Cerebellar nuclear complex (tissue), 1 donor: ENCODE results near the gene TBL1X.
A peak's percentile ranks its signal among the peaks of the same experiment; 100 is the strongest.

Experiments used
- DNase-seq, 2 experiments: peaks; one replicate each; lab custom pipeline; 2025; lab: John Stamatoyannopoulos, UW

TBL1X gene

DNA sequence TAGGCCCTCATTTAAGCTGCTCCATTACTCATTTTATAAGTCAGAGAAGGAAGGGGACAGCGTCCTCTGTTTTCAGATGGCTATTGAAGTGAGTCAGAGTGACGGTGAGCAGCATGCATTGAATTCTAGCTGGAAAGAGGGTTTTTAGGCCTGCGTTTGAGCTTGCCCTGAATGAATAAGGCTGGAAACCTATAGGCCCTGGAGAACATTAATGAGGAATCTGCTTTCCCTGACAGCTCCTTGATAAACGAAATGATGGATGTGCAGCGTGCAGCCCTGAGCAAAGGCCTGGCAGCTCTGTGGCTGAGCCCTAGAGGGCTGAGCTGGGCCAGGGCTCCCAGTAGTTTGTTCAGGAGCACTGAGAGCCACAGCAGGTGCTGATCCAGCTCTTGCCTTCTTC lies 33.4 kb downstream of the TBL1X start:
- no peak for DNase-seq

- no peak for DNase-seq
Measured at GRCh38 chrX:9500584-9500983, 35.7 kb downstream of the TBL1X start.

- no peak for DNase-seq
Measured at GRCh38 chrX:9501362-9501761, 36.5 kb downstream of the TBL1X start.

DNA sequence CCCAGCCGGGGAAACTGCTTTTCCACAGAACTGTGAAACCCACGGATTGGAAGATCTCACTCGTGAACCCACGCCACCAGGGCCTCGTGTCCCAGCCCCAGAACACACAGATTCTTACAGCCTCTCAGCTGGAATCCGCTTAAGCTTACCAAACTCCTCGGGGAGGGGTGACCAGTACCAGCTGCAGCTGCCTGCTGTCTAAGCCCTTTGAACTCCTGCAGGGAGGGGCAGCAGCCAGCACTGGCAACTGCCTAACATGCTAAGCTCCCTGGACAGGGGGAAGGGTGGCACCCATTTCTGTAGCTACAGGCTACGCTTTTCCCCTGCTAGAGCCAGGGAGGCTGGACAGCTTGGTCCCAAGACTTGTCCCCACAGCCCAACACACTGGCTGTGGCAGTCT lies 38.4 kb downstream of the TBL1X start:
- DNase-seq, result no peak

DNA sequence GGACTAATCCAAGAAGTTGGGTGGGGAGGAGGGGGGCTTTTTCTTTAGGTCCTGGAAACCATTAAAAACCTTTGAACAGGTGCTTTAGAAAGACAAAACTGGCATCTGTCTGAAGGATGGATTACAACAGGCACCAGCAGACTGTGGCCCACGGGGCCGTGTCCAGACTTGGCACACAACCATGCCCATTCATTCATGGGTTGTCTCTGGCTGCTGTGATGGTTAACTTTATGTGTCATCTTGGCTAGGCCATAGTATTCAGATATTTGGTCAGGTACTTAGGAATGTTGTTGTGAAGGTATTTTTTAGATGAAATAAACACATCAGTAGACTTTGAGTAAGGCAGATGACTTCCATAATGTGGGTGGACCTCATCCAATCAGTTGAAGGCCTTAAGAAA lies 45.5 kb downstream of the TBL1X start:
- DNase-seq, result no peak

DNA sequence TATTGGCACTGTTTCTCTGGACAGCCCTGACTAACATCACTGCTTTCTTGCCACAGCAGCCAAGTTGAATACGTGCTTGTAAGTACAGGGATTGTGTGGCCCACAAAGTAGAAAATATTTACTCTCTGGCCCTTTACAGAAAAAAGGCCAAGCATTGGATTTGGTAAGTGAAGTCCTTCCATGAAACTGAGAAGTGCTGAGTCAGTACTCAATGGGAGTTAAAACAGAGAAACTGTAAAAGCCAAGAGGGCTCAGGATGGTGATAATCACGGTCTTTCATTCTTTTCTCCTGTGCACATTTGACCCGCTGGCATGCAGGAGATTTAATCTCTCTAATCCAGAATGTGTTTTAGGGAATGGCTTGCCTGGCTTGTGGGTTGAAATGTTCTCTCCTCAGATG lies 46.1 kb downstream of the TBL1X start:
- no peak for DNase-seq

- DNase-seq, result no peak
Measured at GRCh38 chrX:9515489-9515888, 50.6 kb downstream of the TBL1X start.

- DNase-seq, result no peak
Measured at GRCh38 chrX:9515973-9516538, 51.2 kb downstream of the TBL1X start.

DNA sequence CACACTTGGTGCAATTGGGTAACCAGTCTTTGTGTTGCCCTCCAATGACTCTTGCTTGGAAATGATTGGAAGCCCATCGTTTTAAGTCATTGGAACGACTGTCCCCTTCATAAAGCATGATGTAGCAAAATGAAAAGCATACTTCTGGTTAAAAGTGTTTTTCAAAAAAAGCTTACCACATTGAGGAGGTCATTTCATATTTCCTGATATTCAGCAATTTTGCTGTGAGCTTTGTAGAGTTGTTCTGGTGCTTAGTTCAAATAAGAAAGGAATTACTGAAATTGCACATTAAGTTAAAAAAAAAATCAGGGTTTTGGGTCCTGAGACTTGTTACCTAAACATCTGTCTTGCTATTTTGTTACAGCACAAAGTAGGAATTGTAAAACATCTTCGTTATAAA lies 51.8 kb downstream of the TBL1X start:
- DNase-seq, result no peak

GRCh38 chrX:9518051-9518450 lies 53.2 kb downstream of the TBL1X start:
- DNase-seq, result no peak

DNA sequence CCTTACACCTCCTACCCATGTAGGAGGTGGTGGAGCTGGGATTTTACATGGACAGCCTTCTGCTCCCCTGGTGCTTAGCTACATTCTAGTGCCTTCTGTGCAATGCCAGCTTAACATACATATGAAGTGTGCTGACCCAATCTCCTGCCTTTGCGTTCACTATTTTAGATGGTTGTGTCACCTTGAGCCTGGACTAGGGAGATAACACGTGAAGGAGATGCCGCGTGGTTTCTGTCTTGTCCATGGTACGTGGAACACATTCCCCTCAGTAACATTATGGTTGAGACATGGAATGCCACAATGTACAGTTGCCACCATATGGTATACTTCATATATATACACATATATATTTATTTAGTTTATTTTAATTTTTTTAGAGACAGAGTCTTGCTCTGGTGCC lies 54.0 kb downstream of the TBL1X start:
- DNase-seq, result no peak

DNA sequence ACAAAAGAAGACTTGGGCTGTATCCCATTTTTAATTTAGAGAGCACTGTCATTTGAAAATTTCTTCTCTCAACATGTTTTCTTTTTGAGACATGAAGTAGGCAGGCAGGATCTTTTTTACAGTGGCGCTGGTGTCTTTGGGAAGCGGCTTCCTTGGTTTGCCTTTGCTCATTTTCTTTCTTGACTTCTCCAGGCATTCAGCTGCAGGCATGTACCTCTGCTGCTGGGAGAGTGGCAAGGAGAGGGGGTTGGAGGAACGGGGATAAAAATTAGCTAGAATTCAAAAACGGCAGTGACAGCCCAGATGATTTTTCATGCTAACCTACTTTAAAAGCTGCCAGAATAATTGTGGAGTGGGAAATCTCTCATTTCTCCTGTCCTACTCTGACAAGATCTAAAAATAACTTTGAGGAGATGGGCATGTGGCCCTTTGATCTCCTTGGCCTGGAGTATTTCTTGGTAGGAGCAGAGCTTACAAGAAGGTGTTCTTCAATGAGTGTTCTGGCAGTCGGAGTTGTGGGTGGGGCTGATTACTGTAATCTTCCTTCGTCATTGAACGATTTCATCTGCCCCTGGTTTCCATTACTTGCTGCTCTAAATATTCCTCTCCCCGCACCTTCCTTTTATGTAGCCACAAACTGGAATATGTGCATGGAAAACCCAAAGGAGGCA lies 54.8 kb downstream of the TBL1X start:
- DNase-seq, result no peak

GRCh38 chrX:9520217-9520590 lies 55.3 kb downstream of the TBL1X start:
- DNase-seq, result no peak

DNA sequence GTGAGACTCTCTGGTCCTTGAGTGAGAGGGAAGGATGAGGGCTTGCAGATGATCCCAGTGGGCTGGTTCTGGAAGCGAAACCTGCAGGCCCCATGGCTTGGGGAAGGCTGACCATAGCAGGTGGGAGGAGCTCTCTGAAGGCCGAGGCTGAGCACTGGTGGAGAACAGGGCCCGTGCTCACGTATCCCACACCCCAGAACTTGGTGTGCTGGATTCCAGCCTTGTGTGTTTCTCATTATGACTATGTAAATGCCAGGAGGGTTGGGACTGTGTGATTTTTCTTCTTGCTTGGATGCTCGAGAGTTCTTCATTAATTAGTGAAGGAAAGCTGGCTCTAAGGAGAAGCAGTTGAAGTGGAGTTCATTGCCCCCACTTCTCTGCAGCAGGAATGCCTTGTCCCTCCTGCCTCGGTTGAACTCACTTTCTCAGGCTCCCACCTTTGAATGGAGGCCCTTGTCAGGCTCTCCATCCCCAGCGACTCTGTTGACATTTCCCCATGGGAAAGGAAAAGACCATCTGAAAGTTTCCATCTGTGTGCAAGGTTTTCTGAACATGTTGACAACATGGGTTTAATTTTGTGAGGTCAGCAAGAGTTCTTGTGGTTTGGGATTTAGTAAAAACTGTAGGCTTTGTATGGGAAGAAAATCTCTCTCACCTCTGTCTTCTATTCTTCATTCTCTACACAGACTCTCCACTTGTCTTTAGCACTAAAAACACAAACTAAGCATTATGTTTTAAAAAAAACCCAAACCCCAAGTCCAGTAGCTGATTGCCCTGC lies 57.7 kb downstream of the TBL1X start:
- DNase-seq, result no peak

- DNase-seq, result no peak
Measured at GRCh38 chrX:9525511-9526248, 60.8 kb downstream of the TBL1X start.

DNA sequence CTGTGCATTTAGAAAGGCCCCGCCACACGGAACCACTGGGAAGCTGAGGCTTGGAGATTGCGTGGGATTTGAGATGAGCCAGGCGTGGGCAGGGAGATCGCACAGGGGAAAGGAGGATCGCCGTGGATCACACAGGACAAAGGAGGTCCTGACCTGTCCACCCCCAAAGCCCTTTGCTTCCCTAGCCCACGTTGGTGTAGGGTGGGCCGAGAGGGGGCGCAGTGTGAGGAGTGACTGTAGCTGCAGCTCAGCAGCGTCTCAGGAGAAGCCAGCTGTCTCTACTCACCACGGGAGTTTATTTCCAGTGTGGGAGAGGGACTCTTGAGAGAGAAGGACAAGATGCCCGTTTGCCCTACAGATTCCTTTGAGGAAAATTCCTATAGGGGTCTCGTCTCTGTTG lies 62.1 kb downstream of the TBL1X start:
- DNase-seq, result no peak

DNA sequence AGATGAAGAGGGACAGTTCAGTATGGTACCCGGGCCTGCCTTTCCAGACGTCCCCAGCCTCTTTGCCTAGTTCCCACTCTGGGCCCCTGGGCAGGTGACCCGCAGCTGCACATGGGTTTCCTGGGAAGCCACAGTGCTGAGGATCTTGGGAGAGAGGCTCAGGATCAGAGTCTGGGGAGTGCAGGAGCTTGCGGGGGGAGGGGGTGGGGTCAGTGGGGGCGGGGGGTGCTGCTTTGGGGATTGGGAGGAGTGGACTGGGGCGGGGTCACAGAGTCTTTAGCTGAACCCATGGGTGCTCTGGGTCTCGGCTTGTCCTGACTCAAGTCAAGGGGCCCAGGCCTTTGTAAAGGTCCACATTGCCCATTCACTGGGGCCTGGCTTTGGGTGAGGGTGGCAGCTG lies 63.6 kb downstream of the TBL1X start:
- no peak for DNase-seq

DNA sequence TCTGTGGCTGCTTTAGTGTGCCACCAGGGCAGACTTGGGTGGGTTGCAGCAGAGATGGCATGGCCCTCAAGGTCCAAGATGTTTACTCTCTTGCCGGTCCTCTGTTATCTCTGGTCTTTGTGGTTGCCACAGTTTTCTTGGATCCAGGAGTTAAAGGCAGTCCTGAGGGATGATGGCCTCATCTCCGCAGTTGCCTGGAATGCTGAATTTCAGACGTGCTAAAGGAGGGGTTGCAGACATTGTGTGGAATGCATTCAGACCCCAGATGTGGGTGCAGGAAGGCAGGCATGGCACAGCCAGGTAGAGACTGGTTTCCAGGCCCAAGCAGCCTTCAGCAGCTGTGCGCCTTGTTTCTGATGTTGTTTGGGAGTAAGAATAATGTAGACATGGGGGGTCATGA lies 64.4 kb downstream of the TBL1X start:
- DNase-seq, result no peak

DNA sequence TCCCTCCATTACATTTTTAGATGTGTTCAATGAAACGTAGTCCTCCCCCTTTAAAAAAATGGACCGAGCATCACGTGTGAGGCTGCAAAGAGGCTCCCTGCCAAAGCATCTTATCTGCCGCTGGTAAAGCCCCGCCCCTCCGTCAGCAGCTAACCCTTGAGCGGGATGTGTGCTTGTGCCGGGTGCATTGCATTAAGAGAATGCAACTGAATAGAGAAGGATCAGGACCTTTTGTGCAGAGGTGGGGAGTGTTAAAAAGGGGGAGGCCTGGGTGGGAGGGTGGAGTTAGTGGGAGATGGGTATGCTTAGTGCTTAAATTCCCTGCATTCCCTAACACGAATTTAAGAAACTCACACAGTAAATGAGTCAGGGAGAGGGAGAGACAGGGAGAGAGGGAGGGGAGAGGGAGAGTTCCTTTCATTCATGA lies 66.0 kb downstream of the TBL1X start:
- peak; percentile 4 to 53 for DNase-seq

DNA sequence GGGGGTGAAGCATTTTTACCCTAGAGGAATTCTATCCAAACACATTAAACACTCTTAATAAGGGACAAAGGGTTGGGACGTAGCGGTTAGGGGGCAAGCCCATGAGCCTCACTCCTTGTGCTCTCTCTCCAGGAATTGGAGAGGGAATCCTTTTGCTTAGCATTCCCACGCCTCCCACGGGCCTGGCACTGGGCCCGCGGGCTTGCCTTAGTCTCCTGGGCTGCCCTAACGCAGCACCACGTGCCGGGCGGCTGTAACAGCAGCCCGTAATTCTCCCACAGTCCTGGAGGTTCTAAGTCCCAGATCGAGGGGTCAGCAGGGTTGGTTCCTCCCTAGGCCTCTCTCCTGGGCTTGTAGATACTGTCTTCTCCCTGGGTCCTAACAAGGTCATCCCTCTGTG lies 67.5 kb downstream of the TBL1X start:
- no peak for DNase-seq

- DNase-seq, result no peak
Measured at GRCh38 chrX:9533611-9534010, 68.8 kb downstream of the TBL1X start.

- DNase-seq, result no peak
Measured at GRCh38 chrX:9534686-9535085, 69.8 kb downstream of the TBL1X start.

DNA sequence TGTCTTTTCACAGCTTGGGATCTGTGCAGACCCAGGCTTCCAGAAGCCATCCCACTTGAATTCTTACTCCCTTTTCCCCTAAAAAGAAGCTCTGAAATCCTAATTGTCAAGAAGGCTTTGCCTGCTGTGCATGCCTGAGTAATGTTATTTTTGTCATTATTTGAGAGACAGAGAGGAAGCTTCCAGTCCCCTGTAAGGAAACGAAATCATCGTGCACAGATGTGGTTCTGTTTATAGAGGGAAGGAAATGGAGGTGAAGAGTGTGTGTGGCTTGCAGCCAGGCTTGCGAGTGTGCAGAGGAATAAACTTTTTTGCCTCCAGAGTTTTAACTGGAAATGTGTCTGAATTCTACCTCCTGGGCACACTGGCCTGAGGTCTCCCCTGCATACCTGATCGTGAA lies 70.2 kb downstream of the TBL1X start:
- no peak for DNase-seq
